GM23338 (cell line): ENCODE results near the gene CACNG1. TPM values are rescaled to one million over a fixed set of nuclear protein-coding genes. Genes with fewer than 3 reads are reported as not detected.

Source experiments
- ATAC-seq: fragments of 200-7000 bp; cut with Tn5 transposase; 3 replicates; pipeline ENCODE4 v1.9.1; 2020
- DNase-seq: peaks from one replicate; pipeline ENCODE4 v3.0.0-alpha.2; 2015; ENCODE audit warnings: low spot score
- H2AFZ ChIP-seq: fragments of 200-600 bp; sonication (generic); 2 replicates; pipeline ENCODE4 v1.8.0; 2016; ENCODE audit warnings: antibody characterized with exemption, mild to moderate bottlenecking, moderate library complexity
- H3F3A ChIP-seq: fragments of 200-600 bp; sonication (generic); replicated peaks from 2 replicates; pipeline ENCODE4 v1.8.0; 2017; ENCODE audit warnings: antibody characterized with exemption, mixed run types, low read depth
- H3K27ac ChIP-seq: fragments of 200-600 bp; sonication (generic); 2 replicates; pipeline ENCODE4 v1.6.1; 2016; ENCODE audit warnings: low read depth
- H3K27me3 ChIP-seq: fragments of 200-600 bp; sonication (generic); 2 replicates; pipeline ENCODE4 v1.8.0; 2016; ENCODE audit warnings: mild to moderate bottlenecking, mixed run types, moderate library complexity; ENCODE audit not compliant: insufficient read depth
- H3K36me3 ChIP-seq: fragments of 200-600 bp; sonication (generic); 2 replicates; pipeline ENCODE4 v1.8.0; 2016; ENCODE audit warnings: mild to moderate bottlenecking; ENCODE audit not compliant: insufficient read depth
- H3K4me1 ChIP-seq: fragments of 200-600 bp; sonication (generic); 2 replicates; pipeline ENCODE4 v1.8.0; 2016; ENCODE audit warnings: mild to moderate bottlenecking, moderate library complexity; ENCODE audit not compliant: insufficient read depth
- H3K4me2 ChIP-seq: fragments of 200-600 bp; sonication (generic); 2 replicates; pipeline ENCODE4 v1.7.1; 2017; ENCODE audit warnings: mixed run types
- H3K4me3 ChIP-seq: fragments of 200-600 bp; sonication (generic); 2 replicates; pipeline ENCODE4 v1.6.1; 2016; ENCODE audit warnings: mixed run types
- H3K79me2 ChIP-seq: fragments of 200-600 bp; sonication (generic); replicated peaks from 2 replicates; pipeline ENCODE4 v1.8.0; 2017; ENCODE audit warnings: mild to moderate bottlenecking; ENCODE audit not compliant: insufficient read depth
- H3K9me2 ChIP-seq: fragments of 200-600 bp; sonication (generic); 2 replicates; pipeline ENCODE4 v1.8.0; 2017; ENCODE audit not compliant: insufficient read depth
- H4K20me1 ChIP-seq: fragments of 200-600 bp; sonication (generic); replicated peaks from 2 replicates; pipeline ENCODE4 v1.8.0; 2017; ENCODE audit warnings: mild to moderate bottlenecking; ENCODE audit not compliant: insufficient read depth
- H3K27ac Mint-ChIP-seq: 2 replicates; pipeline ENCODE4 v1.8.0; 2020; ENCODE audit warnings: inconsistent platforms, mild to moderate bottlenecking, moderate library complexity, mixed read lengths
- H3K27me3 Mint-ChIP-seq: 3 replicates; pipeline ENCODE4 v1.8.0; 2022; ENCODE audit warnings: low read depth, mild to moderate bottlenecking, moderate library complexity, mixed read lengths, inconsistent platforms; ENCODE audit not compliant: insufficient read depth, poor library complexity
- H3K36me3 Mint-ChIP-seq: 3 replicates; pipeline ENCODE4 v1.8.0; 2021; ENCODE audit warnings: low read depth, mild to moderate bottlenecking, inconsistent platforms, moderate library complexity, mixed read lengths
- H3K4me1 Mint-ChIP-seq: 3 replicates; pipeline ENCODE4 v1.8.0; 2020; ENCODE audit warnings: mild to moderate bottlenecking, inconsistent platforms, mixed read lengths
- H3K4me3 Mint-ChIP-seq: 3 replicates; pipeline ENCODE4 v1.8.0; 2021; ENCODE audit warnings: moderate library complexity, mild to moderate bottlenecking, inconsistent platforms, mixed read lengths
- H3K9me3 Mint-ChIP-seq: 3 replicates; pipeline ENCODE4 v1.8.0; 2020; ENCODE audit warnings: moderate library complexity, mild to moderate bottlenecking, inconsistent platforms, mixed read lengths
- CREB1 ChIP-seq: fragments of 250-450 bp; sonication (Bioruptor Pico); IDR thresholded peaks from 2 replicates; pipeline ENCODE4 v1.5.0; 2020; ENCODE audit warnings: low read depth, mild to moderate bottlenecking, moderate library complexity
- ETS1 ChIP-seq: IDR thresholded peaks from 2 replicates; pipeline ENCODE4 v1.6.1; 2016; ENCODE audit warnings: antibody characterized with exemption
- JUNB ChIP-seq: IDR thresholded peaks from one replicate; pipeline ENCODE4 v1.6.1; 2016; ENCODE audit warnings: antibody characterized with exemption; ENCODE audit not compliant: unreplicated experiment
- NANOG ChIP-seq: IDR thresholded peaks from 2 replicates; pipeline ENCODE4 v1.6.1; 2016; ENCODE audit warnings: antibody characterized with exemption, borderline replicate concordance
- STAT1 ChIP-seq: IDR thresholded peaks from one replicate; pipeline ENCODE4 v1.6.1; 2016; ENCODE audit warnings: antibody characterized with exemption; ENCODE audit not compliant: unreplicated experiment
- ZNF114 ChIP-seq: fragments of 250-450 bp; sonication (Bioruptor Pico); IDR thresholded peaks from 2 replicates; pipeline ENCODE4 v1.5.0; 2020; ENCODE audit warnings: mild to moderate bottlenecking, moderate library complexity
- ZNF331 ChIP-seq: fragments of 250-450 bp; sonication (Bioruptor Pico); IDR thresholded peaks from 2 replicates; pipeline ENCODE4 v1.5.0; 2020; ENCODE audit warnings: low read depth, mild to moderate bottlenecking, moderate library complexity
- polyA plus RNA-seq: library from polyadenylated mRNA; unstranded; fragments of >200 nt; fragmentation: Nextera tagmentation; extraction: Ambion mirVana; gene quantifications from 2 replicates; pipeline ENCODE4 v1.2.1, GENCODE V29; 2016
- total RNA-seq: library from RNA; depleted of rRNA; stranded (reverse); fragments of >200 nt; shearing (Covaris generic); gene quantifications from 2 replicates; pipeline ENCODE4 v1.2.3, GENCODE V29; 2014
- TF ChIP-seq, protein P1 (sequence below): fragments of 250-450 bp; sonication (Bioruptor Pico); IDR thresholded peaks from 2 replicates; pipeline ENCODE4 v1.5.0; 2020; ENCODE audit warnings: mild to moderate bottlenecking, moderate library complexity
- TF ChIP-seq, protein P2 (sequence below): IDR thresholded peaks from one replicate; pipeline ENCODE4 v1.6.1; 2018; ENCODE audit warnings: antibody characterized with exemption; ENCODE audit not compliant: unreplicated experiment

CACNG1 gene
- total and polyA plus RNA-seq, 2 experiments from 2014 or later = not detected

DNA sequence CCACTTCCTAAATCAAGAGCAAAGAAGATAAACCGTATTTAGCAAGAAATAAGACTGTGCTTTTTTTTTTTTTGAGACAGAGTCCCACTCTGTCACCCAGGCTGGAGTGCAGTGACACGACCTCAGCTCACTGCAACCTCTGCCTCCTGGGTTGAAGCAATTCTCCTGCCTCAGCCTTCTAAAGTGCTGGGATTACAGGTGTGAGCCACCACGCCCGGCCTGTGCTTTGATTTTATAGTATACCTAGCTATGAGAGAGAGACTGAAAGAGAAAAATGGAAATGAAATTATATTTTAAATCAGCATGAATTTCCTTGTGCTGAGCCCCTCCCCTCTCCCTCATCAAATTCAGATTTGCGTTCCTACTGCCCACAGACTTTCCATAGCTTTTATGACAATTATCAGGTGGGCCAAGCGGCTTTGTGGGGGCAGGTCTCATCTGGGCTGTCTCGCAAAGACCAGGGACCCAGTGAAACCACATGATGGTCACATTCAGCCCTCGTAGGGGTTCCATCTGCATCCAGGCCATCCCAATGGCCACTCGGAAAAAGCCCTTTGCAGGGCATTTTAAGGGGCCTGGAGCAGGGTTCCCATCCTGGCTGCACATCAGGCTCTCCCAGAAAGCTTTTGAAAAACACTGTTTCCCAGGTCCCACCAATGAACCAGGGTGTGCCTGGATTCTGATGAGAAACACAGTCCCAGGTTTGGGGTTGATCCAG lies 8.5 kb downstream of the CACNG1 start (continued):
- TF ChIP-seq, protein P1, sequence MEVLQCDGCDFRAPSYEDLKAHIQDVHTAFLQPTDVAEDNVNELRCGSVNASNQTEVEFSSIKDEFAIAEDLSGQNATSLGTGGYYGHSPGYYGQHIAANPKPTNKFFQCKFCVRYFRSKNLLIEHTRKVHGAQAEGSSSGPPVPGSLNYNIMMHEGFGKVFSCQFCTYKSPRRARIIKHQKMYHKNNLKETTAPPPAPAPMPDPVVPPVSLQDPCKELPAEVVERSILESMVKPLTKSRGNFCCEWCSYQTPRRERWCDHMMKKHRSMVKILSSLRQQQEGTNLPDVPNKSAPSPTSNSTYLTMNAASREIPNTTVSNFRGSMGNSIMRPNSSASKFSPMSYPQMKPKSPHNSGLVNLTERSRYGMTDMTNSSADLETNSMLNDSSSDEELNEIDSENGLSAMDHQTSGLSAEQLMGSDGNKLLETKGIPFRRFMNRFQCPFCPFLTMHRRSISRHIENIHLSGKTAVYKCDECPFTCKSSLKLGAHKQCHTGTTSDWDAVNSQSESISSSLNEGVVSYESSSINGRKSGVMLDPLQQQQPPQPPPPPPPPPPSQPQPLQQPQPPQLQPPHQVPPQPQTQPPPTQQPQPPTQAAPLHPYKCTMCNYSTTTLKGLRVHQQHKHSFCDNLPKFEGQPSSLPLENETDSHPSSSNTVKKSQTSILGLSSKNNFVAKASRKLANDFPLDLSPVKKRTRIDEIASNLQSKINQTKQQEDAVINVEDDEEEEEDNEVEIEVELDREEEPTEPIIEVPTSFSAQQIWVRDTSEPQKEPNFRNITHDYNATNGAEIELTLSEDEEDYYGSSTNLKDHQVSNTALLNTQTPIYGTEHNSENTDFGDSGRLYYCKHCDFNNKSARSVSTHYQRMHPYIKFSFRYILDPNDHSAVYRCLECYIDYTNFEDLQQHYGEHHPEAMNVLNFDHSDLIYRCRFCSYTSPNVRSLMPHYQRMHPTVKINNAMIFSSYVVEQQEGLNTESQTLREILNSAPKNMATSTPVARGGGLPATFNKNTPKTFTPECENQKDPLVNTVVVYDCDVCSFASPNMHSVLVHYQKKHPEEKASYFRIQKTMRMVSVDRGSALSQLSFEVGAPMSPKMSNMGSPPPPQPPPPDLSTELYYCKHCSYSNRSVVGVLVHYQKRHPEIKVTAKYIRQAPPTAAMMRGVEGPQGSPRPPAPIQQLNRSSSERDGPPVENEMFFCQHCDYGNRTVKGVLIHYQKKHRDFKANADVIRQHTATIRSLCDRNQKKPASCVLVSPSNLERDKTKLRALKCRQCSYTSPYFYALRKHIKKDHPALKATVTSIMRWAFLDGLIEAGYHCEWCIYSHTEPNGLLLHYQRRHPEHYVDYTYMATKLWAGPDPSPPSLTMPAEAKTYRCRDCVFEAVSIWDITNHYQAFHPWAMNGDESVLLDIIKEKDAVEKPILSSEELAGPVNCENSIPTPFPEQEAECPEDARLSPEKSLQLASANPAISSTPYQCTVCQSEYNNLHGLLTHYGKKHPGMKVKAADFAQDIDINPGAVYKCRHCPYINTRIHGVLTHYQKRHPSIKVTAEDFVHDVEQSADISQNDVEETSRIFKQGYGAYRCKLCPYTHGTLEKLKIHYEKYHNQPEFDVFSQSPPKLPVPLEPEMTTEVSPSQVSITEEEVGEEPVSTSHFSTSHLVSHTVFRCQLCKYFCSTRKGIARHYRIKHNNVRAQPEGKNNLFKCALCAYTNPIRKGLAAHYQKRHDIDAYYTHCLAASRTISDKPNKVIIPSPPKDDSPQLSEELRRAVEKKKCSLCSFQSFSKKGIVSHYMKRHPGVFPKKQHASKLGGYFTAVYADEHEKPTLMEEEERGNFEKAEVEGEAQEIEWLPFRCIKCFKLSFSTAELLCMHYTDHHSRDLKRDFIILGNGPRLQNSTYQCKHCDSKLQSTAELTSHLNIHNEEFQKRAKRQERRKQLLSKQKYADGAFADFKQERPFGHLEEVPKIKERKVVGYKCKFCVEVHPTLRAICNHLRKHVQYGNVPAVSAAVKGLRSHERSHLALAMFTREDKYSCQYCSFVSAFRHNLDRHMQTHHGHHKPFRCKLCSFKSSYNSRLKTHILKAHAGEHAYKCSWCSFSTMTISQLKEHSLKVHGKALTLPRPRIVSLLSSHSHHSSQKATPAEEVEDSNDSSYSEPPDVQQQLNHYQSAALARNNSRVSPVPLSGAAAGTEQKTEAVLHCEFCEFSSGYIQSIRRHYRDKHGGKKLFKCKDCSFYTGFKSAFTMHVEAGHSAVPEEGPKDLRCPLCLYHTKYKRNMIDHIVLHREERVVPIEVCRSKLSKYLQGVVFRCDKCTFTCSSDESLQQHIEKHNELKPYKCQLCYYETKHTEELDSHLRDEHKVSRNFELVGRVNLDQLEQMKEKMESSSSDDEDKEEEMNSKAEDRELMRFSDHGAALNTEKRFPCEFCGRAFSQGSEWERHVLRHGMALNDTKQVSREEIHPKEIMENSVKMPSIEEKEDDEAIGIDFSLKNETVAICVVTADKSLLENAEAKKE (CRISPR knock-in tag) = no peak
- TF ChIP-seq ZNF114 (CRISPR knock-in tag) (no peak), JUNB (no peak)

- no peaks in the 10 kb centered on the region for H4K20me1 ChIP-seq
- H3K9me2 ChIP-seq = no peaks in the 10 kb centered on the region
- H3K79me2 ChIP-seq = no peaks in the 10 kb centered on the region
- no peak overlapping the region for H3K27ac ChIP-seq
- H3K4me3 ChIP-seq = no peak overlapping the region
- Mint-ChIP-seq H3K27me3 (peaks cover 4% of the 10 kb centered on the region), H3K36me3 (peaks cover 3% of the 10 kb centered on the region; the same call in 1 of the 3 replicates), H3K27ac (no peak overlapping the region), H3K4me1 (no peaks in the 10 kb centered on the region), H3K4me3 (no peak overlapping the region), H3K9me3 (peaks cover 12% of the 10 kb centered on the region)
- no peaks in the 10 kb centered on the region for H3K27me3 ChIP-seq
- DNase-seq = no peak
- ATAC-seq = no peak
- no peaks in the 10 kb centered on the region for H3K4me1 ChIP-seq
- no peak overlapping the region for H2AFZ ChIP-seq
- H3K36me3 ChIP-seq = 0 out of 2 replicates have a peak, but pooled peaks cover 1% of the 10 kb centered on the region
- no peaks in the 10 kb centered on the region for H3F3A ChIP-seq
- H3K4me2 ChIP-seq = no peak overlapping the region
- TF ChIP-seq STAT1 (no peak), ETS1 (no peak), ZNF331 (CRISPR knock-in tag) (no peak), NANOG (no peak), CREB1 (CRISPR knock-in tag) (no peak)
- TF ChIP-seq, protein P2, sequence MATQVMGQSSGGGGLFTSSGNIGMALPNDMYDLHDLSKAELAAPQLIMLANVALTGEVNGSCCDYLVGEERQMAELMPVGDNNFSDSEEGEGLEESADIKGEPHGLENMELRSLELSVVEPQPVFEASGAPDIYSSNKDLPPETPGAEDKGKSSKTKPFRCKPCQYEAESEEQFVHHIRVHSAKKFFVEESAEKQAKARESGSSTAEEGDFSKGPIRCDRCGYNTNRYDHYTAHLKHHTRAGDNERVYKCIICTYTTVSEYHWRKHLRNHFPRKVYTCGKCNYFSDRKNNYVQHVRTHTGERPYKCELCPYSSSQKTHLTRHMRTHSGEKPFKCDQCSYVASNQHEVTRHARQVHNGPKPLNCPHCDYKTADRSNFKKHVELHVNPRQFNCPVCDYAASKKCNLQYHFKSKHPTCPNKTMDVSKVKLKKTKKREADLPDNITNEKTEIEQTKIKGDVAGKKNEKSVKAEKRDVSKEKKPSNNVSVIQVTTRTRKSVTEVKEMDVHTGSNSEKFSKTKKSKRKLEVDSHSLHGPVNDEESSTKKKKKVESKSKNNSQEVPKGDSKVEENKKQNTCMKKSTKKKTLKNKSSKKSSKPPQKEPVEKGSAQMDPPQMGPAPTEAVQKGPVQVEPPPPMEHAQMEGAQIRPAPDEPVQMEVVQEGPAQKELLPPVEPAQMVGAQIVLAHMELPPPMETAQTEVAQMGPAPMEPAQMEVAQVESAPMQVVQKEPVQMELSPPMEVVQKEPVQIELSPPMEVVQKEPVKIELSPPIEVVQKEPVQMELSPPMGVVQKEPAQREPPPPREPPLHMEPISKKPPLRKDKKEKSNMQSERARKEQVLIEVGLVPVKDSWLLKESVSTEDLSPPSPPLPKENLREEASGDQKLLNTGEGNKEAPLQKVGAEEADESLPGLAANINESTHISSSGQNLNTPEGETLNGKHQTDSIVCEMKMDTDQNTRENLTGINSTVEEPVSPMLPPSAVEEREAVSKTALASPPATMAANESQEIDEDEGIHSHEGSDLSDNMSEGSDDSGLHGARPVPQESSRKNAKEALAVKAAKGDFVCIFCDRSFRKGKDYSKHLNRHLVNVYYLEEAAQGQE = no peak
Measured at GRCh38 chr17:67053438-67054000, 9.2 kb downstream of the CACNG1 start.
